H1 (cell line): Measurements from ENCODE around the gene RAPGEF6. TPM values are rescaled to one million over a fixed set of nuclear protein-coding genes. Genes with fewer than 3 reads are reported as not detected.

Experiments
- CTCF ChIA-PET: fragments of 300-600 bp; sonication (Branson Sonifier 250); formaldehyde crosslinking; loops from one replicate; lab custom pipeline; 2021; ENCODE audit not compliant: partially characterized antibody; lab: Charles Lee
- POLR2A ChIA-PET: fragments of 300-600 bp; sonication (Branson Sonifier 250); formaldehyde crosslinking; loops from one replicate; lab custom pipeline; 2021; ENCODE audit warnings: inconsistent platforms; ENCODE audit not compliant: partially characterized antibody; lab: Charles Lee
- DNase-seq, 2 experiments: peaks; one replicate each; pipeline versions ENCODE4 v3.0.0 to v3.0.0-alpha.2; 2010 to 2022; ENCODE audit warnings: low spot score in 2 of 2, low read depth in 1 of 2, mixed read lengths in 1 of 2
- FAIRE-seq: peaks from 2 replicates; lab custom pipeline; 2011; peaks lifted over from hg19 to GRCh38; lab: Jason Lieb, UNC
- H2AFZ ChIP-seq: 2 replicates; pipeline ENCODE4 v1.8.1; 2012; ENCODE audit warnings: low read length, inconsistent platforms
- H2AK5ac ChIP-seq: 2 replicates; pipeline ENCODE4 v1.6.1; 2013; ENCODE audit warnings: low read depth, low read length
- H2BK120ac ChIP-seq: replicated peaks from 2 replicates; pipeline ENCODE3; 2013; ENCODE audit warnings: low read depth, low read length, inconsistent platforms
- H2BK12ac ChIP-seq: 2 replicates; pipeline ENCODE4 v1.6.1; 2013; ENCODE audit warnings: low read depth, low read length
- H2BK15ac ChIP-seq: 2 replicates; pipeline ENCODE4 v1.6.1; 2013; ENCODE audit warnings: low read length
- H2BK20ac ChIP-seq: 2 replicates; pipeline ENCODE4 v1.6.1; 2013; ENCODE audit warnings: low read length
- H2BK5ac ChIP-seq: 2 replicates; pipeline ENCODE4 v1.6.1; 2013; ENCODE audit warnings: low read depth, low read length
- H3K14ac ChIP-seq: 2 replicates; pipeline ENCODE4 v1.6.1; 2013; ENCODE audit warnings: inconsistent platforms; ENCODE audit not compliant: insufficient read length
- H3K18ac ChIP-seq: 2 replicates; pipeline ENCODE4 v1.6.1; 2013; ENCODE audit warnings: low read length; ENCODE audit errors: extremely low read depth
- H3K23ac ChIP-seq: 2 replicates; pipeline ENCODE4 v1.6.1; 2013; ENCODE audit warnings: inconsistent platforms; ENCODE audit not compliant: insufficient read length
- H3K23me2 ChIP-seq: 2 replicates; pipeline ENCODE4 v1.6.1; 2013; ENCODE audit warnings: low read depth, low read length
- H3K27ac ChIP-seq: 2 replicates; pipeline ENCODE4 v1.6.1; 2011; ENCODE audit warnings: low read depth, low read length, inconsistent platforms
- H3K27me3 ChIP-seq, 4 experiments: replicated peaks in 1 of 4; 1 replicate in 1 of 4; 2 replicates in 3 of 4; pipeline versions ENCODE4 v1.6.1 to v1.8.1; 2011 to 2013; ENCODE audit warnings: low read length in 3 of 4, mild to moderate bottlenecking in 3 of 4, inconsistent platforms in 2 of 4, mixed read lengths in 2 of 4, moderate library complexity in 1 of 4; ENCODE audit not compliant: control insufficient read depth in 3 of 4, insufficient read depth in 3 of 4; ENCODE audit errors: extremely low read depth in 1 of 4
- H3K36me3 ChIP-seq, 4 experiments: 2 replicates each; pipeline versions ENCODE4 v1.6.1 to v1.8.1; 2011 to 2013; ENCODE audit warnings: mild to moderate bottlenecking in 4 of 4, low read length in 3 of 4, moderate library complexity in 2 of 4, control low read depth in 1 of 4, inconsistent platforms in 1 of 4; ENCODE audit not compliant: insufficient read depth in 4 of 4, control insufficient read depth in 2 of 4
- H3K4ac ChIP-seq: replicated peaks from 2 replicates; pipeline ENCODE3; 2013; ENCODE audit warnings: low read length, low read depth, mixed read lengths, inconsistent platforms; ENCODE audit not compliant: insufficient read length
- H3K4me1 ChIP-seq, 4 experiments: replicated peaks in 1 of 4; 1 replicate in 1 of 4; 2 replicates in 3 of 4; pipeline versions ENCODE4 v1.6.1 to v1.8.1; 2011 to 2013; ENCODE audit warnings: low read length in 3 of 4, inconsistent platforms in 2 of 4, mixed read lengths in 1 of 4; ENCODE audit not compliant: insufficient read depth in 4 of 4, control insufficient read depth in 3 of 4
- H3K4me2 ChIP-seq, 2 experiments: 2 replicates each; pipeline versions ENCODE4 v1.6.1 to v1.8.1; 2011 to 2013; ENCODE audit warnings: low read depth in 2 of 2, low read length in 2 of 2, control low read depth in 1 of 2, inconsistent platforms in 1 of 2, mild to moderate bottlenecking in 1 of 2; ENCODE audit not compliant: insufficient read depth in 1 of 2
- H3K4me3 ChIP-seq, 4 experiments: fragments of 200-600, 300-600 bp in 1 of 4; sonication (generic), shearing (Covaris generic), sonication (Bioruptor Twin) in 1 of 4; 2 replicates each; pipeline versions ENCODE4 v1.5.1 to v1.8.1; 2011 to 2016; ENCODE audit warnings: low read length in 4 of 4, low read depth in 3 of 4, control low read depth in 2 of 4, inconsistent platforms in 2 of 4, mild to moderate bottlenecking in 2 of 4, mixed read lengths in 1 of 4, moderate library complexity in 1 of 4; ENCODE audit not compliant: insufficient read depth in 2 of 4; ENCODE audit errors: extremely low read depth in 1 of 4
- H3K56ac ChIP-seq: replicated peaks from 2 replicates; pipeline ENCODE3; 2013; ENCODE audit warnings: low read depth, mild to moderate bottlenecking, mixed read lengths, low read length, inconsistent platforms; ENCODE audit not compliant: insufficient read length
- H3K79me1 ChIP-seq: 2 replicates; pipeline ENCODE4 v1.6.1; 2013; ENCODE audit warnings: low read depth, low read length, control low read depth
- H3K79me2 ChIP-seq, 2 experiments: 2 replicates each; pipeline versions ENCODE4 v1.6.1 to v1.8.1; 2012 to 2013; ENCODE audit warnings: low read length in 2 of 2, mild to moderate bottlenecking in 2 of 2, inconsistent platforms in 1 of 2; ENCODE audit not compliant: insufficient read depth in 2 of 2, control insufficient read depth in 1 of 2
- H3K9ac ChIP-seq, 4 experiments: replicated peaks in 1 of 4; 1 replicate in 1 of 4; 2 replicates in 3 of 4; pipeline versions ENCODE4 v1.6.1 to v1.8.1; 2011 to 2013; ENCODE audit warnings: low read depth in 3 of 4, low read length in 3 of 4, control low read depth in 2 of 4, mild to moderate bottlenecking in 2 of 4, moderate library complexity in 2 of 4, inconsistent platforms in 1 of 4; ENCODE audit errors: extremely low read depth in 1 of 4
- H3K9me3 ChIP-seq, 2 experiments: 2 replicates each; pipeline versions ENCODE4 v1.6.1 to v1.8.1; 2012 to 2013; ENCODE audit warnings: mild to moderate bottlenecking in 2 of 2, moderate library complexity in 2 of 2, control low read depth in 1 of 2, inconsistent platforms in 1 of 2, low read depth in 1 of 2, low read length in 1 of 2, mixed read lengths in 1 of 2; ENCODE audit not compliant: insufficient read depth in 2 of 2
- H4K20me1 ChIP-seq, 2 experiments: replicated peaks in 1 of 2; 2 replicates each; pipeline versions ENCODE3 to v1.8.1; 2011 to 2013; ENCODE audit warnings: inconsistent platforms in 2 of 2, low read length in 2 of 2, mild to moderate bottlenecking in 1 of 2; ENCODE audit not compliant: insufficient read depth in 2 of 2, control insufficient read depth in 1 of 2
- H4K5ac ChIP-seq: 2 replicates; pipeline ENCODE4 v1.6.1; 2013; ENCODE audit warnings: low read length, low read depth, mixed read lengths, inconsistent platforms; ENCODE audit not compliant: insufficient read length
- H4K8ac ChIP-seq: 2 replicates; pipeline ENCODE4 v1.8.0; 2013; ENCODE audit warnings: mild to moderate bottlenecking, moderate library complexity, low read length, inconsistent platforms; ENCODE audit not compliant: insufficient read depth; ENCODE audit errors: extremely low read depth
- H4K91ac ChIP-seq: replicated peaks from 2 replicates; pipeline ENCODE3; 2013; ENCODE audit warnings: low read length, mixed read lengths, inconsistent platforms; ENCODE audit not compliant: insufficient read length
- FOSL1 ChIP-seq: IDR thresholded peaks from 2 replicates; pipeline ENCODE4 v1.6.1; 2011; ENCODE audit warnings: mild to moderate bottlenecking, low read depth, low read length, moderate library complexity; ENCODE audit not compliant: insufficient read depth
- JUN ChIP-seq: IDR thresholded peaks from 2 replicates; pipeline ENCODE4 v1.6.1; 2011; ENCODE audit warnings: low read depth, mild to moderate bottlenecking, improper control_type of control experiment, low read length
- KDM1A ChIP-seq: fragments of 200-600, 300-600 bp; sonication (generic); IDR thresholded peaks from 2 replicates; pipeline ENCODE4 v1.7.1; 2016; ENCODE audit warnings: mild to moderate bottlenecking, low read length, borderline replicate concordance
- SIX5 ChIP-seq: IDR thresholded peaks from 2 replicates; pipeline ENCODE4 v1.6.1; 2011; ENCODE audit warnings: mild to moderate bottlenecking, low read depth, low read length
- WGBS, 2 experiments: shearing (Covaris generic) in 1 of 2; methylation state at CpG; one replicate each; pipeline versions ENCODE4 v1.1.6 to v1.1.7; 2013 to 2015; ENCODE audit warnings: low lambda C conversion rate in 2 of 2, mixed read lengths in 2 of 2, inconsistent platforms in 1 of 2, low coverage in 1 of 2, missing lambda C conversion rate in 1 of 2; ENCODE audit not compliant: insufficient replicate concordance in 2 of 2, insufficient coverage in 1 of 2, insufficient read length in 1 of 2; ENCODE audit errors: extremely low coverage in 1 of 2, missing lambda C conversion rate in 1 of 2; 5-methylcytosine and 5-hydroxymethylcytosine counted together
- polyA plus RNA-seq, 7 experiments: library from polyadenylated mRNA; depleted of rRNA in 3 of 7; stranded (reverse) in 5 of 7; unstranded in 2 of 7; fragments of >200 nt in 5 of 7; fragments of 200-250 nt in 2 of 7; gene quantifications; 1 replicate in 5 of 7; 2 replicates in 1 of 7; 4 replicates in 1 of 7; pipeline versions ENCODE4 v1.2.1 to v1.2.3, GENCODE V29; 2011 to 2013; ENCODE audit warnings: missing spikeins in 2 of 7, mixed read lengths in 2 of 7
- total RNA-seq: library from RNA; stranded (reverse); fragmentation: NEBNext Ultra II Directional; extraction: Animal tissue kit (Norgen Biotek cat#: 25700); gene quantifications from 2 replicates; pipeline ENCODE4 v1.2.1, GENCODE V29; 2021

Gene RAPGEF6
- total and polyA plus RNA-seq, 2 of the 8 experiments (the other 6 are each of a cell fraction or from before 2014, with no cell fraction given): 4.8 to 20.0 TPM

DNA sequence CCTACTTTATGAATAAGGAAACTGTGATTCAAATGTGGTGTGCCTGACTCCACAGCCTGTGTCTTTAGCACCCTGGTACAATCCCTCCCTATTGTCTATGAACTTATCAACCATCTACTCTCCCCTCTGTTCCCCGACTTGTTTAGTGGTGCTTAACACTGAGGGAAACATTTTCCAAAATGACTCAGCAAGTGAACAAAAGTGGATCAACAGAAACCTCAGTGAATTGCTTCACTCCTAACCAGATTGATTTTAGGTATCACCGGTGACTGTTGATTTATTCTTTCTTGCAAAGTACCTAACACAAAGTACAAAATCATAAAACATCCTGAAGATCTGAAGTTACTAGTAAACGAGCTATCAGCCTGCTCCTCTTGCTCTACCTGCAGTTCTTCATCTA, 42.1 kb upstream of the RAPGEF6 start:
- Histone ChIP-seq H3K23ac (no peak overlapping the region), H3K4me1 (no peaks in the 10 kb centered on the region), H4K8ac (no peak overlapping the region), H3K23me2 (no peaks in the 10 kb centered on the region), H3K4ac (no peak overlapping the region), H3K56ac (no peak overlapping the region), H4K5ac (no peak overlapping the region), H2BK5ac (no peak overlapping the region), H3K9me3 (no peaks in the 10 kb centered on the region), H3K18ac (no peak overlapping the region), H3K9ac (no peak overlapping the region), H3K27me3 (no peaks in the 10 kb centered on the region), H3K4me3 (no peak overlapping the region), H2BK12ac (no peak overlapping the region), H3K4me2 (no peak overlapping the region), H4K91ac (no peak overlapping the region), H3K27ac (no peak overlapping the region), H3K36me3 (peaks cover 0 to 18% (median 5%) of the 10 kb centered on the region in 4 experiments; a peak in 4 of 8 replicates), H2BK20ac (no peak overlapping the region), H2AK5ac (no peak overlapping the region), H2AFZ (no peak overlapping the region), H3K79me1 (no peaks in the 10 kb centered on the region), H3K14ac (no peak overlapping the region), H4K20me1 (no peaks in the 10 kb centered on the region), H2BK15ac (no peak overlapping the region), H3K79me2 (no peaks in the 10 kb centered on the region), H2BK120ac (no peak overlapping the region)
- ChIA-PET CTCF (no interaction called here), POLR2A (no interaction called here)
- 91% methylated on average over 3 of the region's 3 CpGs; no CpG with 5 or more reads in 1 of the 2 experiments for WGBS, 2 experiments
- FAIRE-seq (no peak), DNase-seq (no peak)
- no peak for TF ChIP-seq JUN
- no peak for TF ChIP-seq SIX5
- TF ChIP-seq KDM1A: no peak
- no peak for TF ChIP-seq FOSL1
